GM12878 (cell line): Measurements from ENCODE around the gene COL13A1. TPM values are rescaled to one million over a fixed set of nuclear protein-coding genes. Genes with fewer than 3 reads are reported as not detected.

ENCODE experiments used
- ATAC-seq: fragments of 200-7000 bp; cut with Tn5 transposase; 3 replicates; pipeline ENCODE4 v1.9.1; 2020; ENCODE audit warnings: mild to moderate bottlenecking, moderate library complexity
- BruUV-seq: library from RNA; stranded (reverse); fragments of 400-500 nt; replicated peaks from 2 replicates; lab custom pipeline; 2021; lab: Mats Ljungman, UMichigan
- CTCF ChIA-PET: fragments of 300-600 bp; sonication (Branson Sonifier 250); formaldehyde crosslinking; extraction: SDS; loops from one replicate; lab custom pipeline; 2021; ENCODE audit warnings: inconsistent platforms; lab: Yijun Ruan, JAX
- POLR2A ChIA-PET: fragments of 350-600 bp; formaldehyde crosslinking; extraction: SDS; loops from one replicate; lab custom pipeline; 2021; ENCODE audit warnings: inconsistent platforms; lab: Charles Lee
- RAD21 ChIA-PET: fragments of 300-600 bp; sonication (Branson Sonifier 250); formaldehyde crosslinking; loops from one replicate; lab custom pipeline; 2023; ENCODE audit warnings: antibody characterized with exemption; ENCODE audit not compliant: unreplicated experiment; lab: Charles Lee
- SMC1A ChIA-PET: fragments of 300-600 bp; sonication (Branson Sonifier 250); formaldehyde crosslinking; loops from one replicate; lab custom pipeline; 2023; ENCODE audit not compliant: unreplicated experiment, uncharacterized antibody; lab: Charles Lee
- DNase-seq: peaks from one replicate; pipeline ENCODE4 v3.0.0-alpha.2; 2011; ENCODE audit warnings: low read depth, low spot score
- FAIRE-seq: peaks from 3 replicates; lab custom pipeline; 2011; peaks lifted over from hg19 to GRCh38; lab: Jason Lieb, UNC
- H2AFZ ChIP-seq: 2 replicates; pipeline ENCODE4 v1.6.0; 2011; ENCODE audit warnings: low read depth, low read length, control low read depth; ENCODE audit not compliant: control insufficient read depth
- H3K27ac ChIP-seq: 2 replicates; pipeline ENCODE4 v1.5.1; 2011; ENCODE audit warnings: control low read depth; ENCODE audit not compliant: control insufficient read depth, insufficient read depth
- H3K27me3 ChIP-seq, 2 experiments: replicated peaks in 1 of 2; 2 replicates each; pipeline versions ENCODE4 v1.6.0 to v1.6.1; 2011; ENCODE audit warnings: low read length in 1 of 2; ENCODE audit not compliant: control insufficient read depth in 2 of 2, insufficient read depth in 2 of 2
- H3K36me3 ChIP-seq, 2 experiments: 2 replicates each; pipeline ENCODE4 v1.5.1; 2011; ENCODE audit warnings: low read length in 1 of 2; ENCODE audit not compliant: control insufficient read depth in 2 of 2, insufficient read depth in 2 of 2
- H3K4me1 ChIP-seq: 2 replicates; pipeline ENCODE4 v1.6.1; 2011; ENCODE audit warnings: mild to moderate bottlenecking, low read length, moderate library complexity, mixed read lengths; ENCODE audit not compliant: control insufficient read depth, insufficient read depth
- H3K4me2 ChIP-seq: 2 replicates; pipeline ENCODE4 v1.6.0; 2011; ENCODE audit warnings: control low read depth; ENCODE audit not compliant: control insufficient read depth, insufficient read depth
- H3K4me3 ChIP-seq: fragments of 200-600 bp; sonication (generic); 2 replicates; pipeline ENCODE4 v1.5.1; 2016
- H3K79me2 ChIP-seq: 2 replicates; pipeline ENCODE4 v1.6.0; 2011; ENCODE audit warnings: low read length; ENCODE audit not compliant: control insufficient read depth, insufficient read depth
- H3K9ac ChIP-seq: 2 replicates; pipeline ENCODE4 v1.8.0; 2011; ENCODE audit warnings: low read length, control low read depth, mixed read lengths; ENCODE audit not compliant: control insufficient read depth, insufficient read depth
- H3K9me3 ChIP-seq: replicated peaks from 3 replicates; pipeline ENCODE4 v1.5.1; 2011; ENCODE audit warnings: mild to moderate bottlenecking, low read length; ENCODE audit not compliant: control insufficient read depth, insufficient read depth
- H4K20me1 ChIP-seq: 2 replicates; pipeline ENCODE4 v1.6.0; 2011; ENCODE audit not compliant: control insufficient read depth, insufficient read depth
- ASH2L ChIP-seq: fragments of 300-600, 200-600 bp; sonication (generic); IDR thresholded peaks from 2 replicates; pipeline ENCODE4 v1.6.1; 2017; ENCODE audit warnings: low read depth, mild to moderate bottlenecking, borderline replicate concordance
- KAT2A ChIP-seq: conservative IDR thresholded peaks from 2 replicates; pipeline ENCODE4 v1.6.1; 2011; ENCODE audit warnings: low read depth, low read length; ENCODE audit not compliant: control insufficient read depth
- KLF5 ChIP-seq: fragments of 450-650 bp; IDR thresholded peaks from 2 replicates; pipeline ENCODE4 v1.6.1; 2014; ENCODE audit warnings: mild to moderate bottlenecking; ENCODE audit not compliant: partially characterized antibody
- LARP7 ChIP-seq: fragments of 450-650 bp; IDR thresholded peaks from 2 replicates; pipeline ENCODE4 v1.6.1; 2017; ENCODE audit warnings: mild to moderate bottlenecking
- ZBTB4 ChIP-seq: fragments of 450-650 bp; formaldehyde crosslinking; IDR thresholded peaks from 2 replicates; pipeline ENCODE4 v1.4.0; 2022; ENCODE audit warnings: mild to moderate bottlenecking, moderate library complexity
- ZNF622 ChIP-seq: fragments of 450-650 bp; IDR thresholded peaks from 2 replicates; pipeline ENCODE4 v1.6.1; 2017; ENCODE audit warnings: mild to moderate bottlenecking, inconsistent platforms
- WGBS: methylation state at CpG from one replicate; pipeline ENCODE4 v1.1.6; 2016; ENCODE audit warnings: low lambda C conversion rate; ENCODE audit not compliant: insufficient replicate concordance, insufficient coverage; ENCODE audit errors: missing lambda C conversion rate; 5-methylcytosine and 5-hydroxymethylcytosine counted together
- in situ Hi-C: fragments of 300-500 bp; cut with MboI; formaldehyde crosslinking; loops from 9 replicates; pipeline ENCODE4 v1.14.3; 2018; ENCODE audit warnings: mixed read lengths
- intact Hi-C: fragments of 100-400 bp; cut with micrococcal nuclease; formaldehyde crosslinking; loops from one replicate; pipeline ENCODE4 v1.14.2; 2022; ENCODE audit not compliant: unreplicated experiment
- polyA plus RNA-seq, 11 experiments: library from polyadenylated mRNA; depleted of rRNA in 4 of 11; unstranded in 6 of 11; stranded (reverse) in 5 of 11; fragments of >200 nt; fragmentation: Nextera tagmentation in 4 of 11; fragmentation: Illumina TruSeq in 1 of 11; extraction: Ambion mirVana in 4 of 11; extraction: Trizol in 1 of 11; gene quantifications; 1 replicate in 1 of 11; 2 replicates in 10 of 11; pipeline versions ENCODE4 v1.2.1 to v1.2.3, GENCODE V29; 2011 to 2016; ENCODE audit warnings: inconsistent platforms in 2 of 11, missing spikeins in 2 of 11, low read depth in 1 of 11
- total RNA-seq, 4 experiments: library from RNA; depleted of rRNA in 3 of 4; stranded (reverse); fragments of >200 nt in 3 of 4; fragmentation: Illumina TruSeq in 1 of 4; extraction: Trizol in 1 of 4; gene quantifications; 2 replicates each; pipeline versions ENCODE4 v1.2.1 to v1.2.3, GENCODE V29; 2013 to 2021

The COL13A1 gene
- total and polyA plus RNA-seq, 10 of the 15 experiments (the other 5 are each of a cell fraction or from before 2014, with no cell fraction given) = 0.03 to 0.15 (median 0.05) TPM; not detected in 7

GRCh38 chr10:69938541-69938991 is 136.9 kb downstream of the COL13A1 start:
- H2AFZ ChIP-seq = no peak overlapping the region
- POLR2A ChIA-PET = no interaction called here
- 2% methylated on average over 5 of the region's 5 CpGs for WGBS
- no peaks in the 10 kb centered on the region for H3K36me3 ChIP-seq
- CTCF ChIA-PET = interaction anchor here (0.6 to 9.2 kb wide), 3 partner anchors 21 to 490 kb away, joined by 3 to 100 read pairs (median 4); partner anchors contain the start of gene TYSND1
- peaks cover 0 to 2% of the 10 kb centered on the region in 2 experiments; a peak in 2 of 4 replicates for H3K27me3 ChIP-seq
- no peaks in the 10 kb centered on the region for H3K4me1 ChIP-seq
- H3K79me2 ChIP-seq = no peaks in the 10 kb centered on the region
- H3K9ac ChIP-seq = no peak overlapping the region
- DNase-seq = no peak
- H3K9me3 ChIP-seq = no peaks in the 10 kb centered on the region; the same call in 2 of the 3 replicates
- intact Hi-C loops = no loop called here
- no peak for TF ChIP-seq ZBTB4 (CRISPR knock-in tag)
- no peak for TF ChIP-seq ASH2L
- TF ChIP-seq LARP7 = no peak
- TF ChIP-seq KAT2A = no peak
- no peak for TF ChIP-seq KLF5
- no peak for TF ChIP-seq ZNF622
- no peak overlapping the region for H3K4me2 ChIP-seq
- SMC1A ChIA-PET = interaction anchor here (1.4 to 3.1 kb wide), 3 partner anchors 9 to 208 kb away, joined by 3 to 26 read pairs (median 4); partner anchors contain the start of gene TYSND1
- no peak for ATAC-seq
- in situ Hi-C loops = no loop called here
- no peak for FAIRE-seq
- no peak overlapping the region for H3K4me3 ChIP-seq
- H3K27ac ChIP-seq = no peak overlapping the region
- H4K20me1 ChIP-seq = no peaks in the 10 kb centered on the region
- BruUV-seq = no TSS peak
- RAD21 ChIA-PET = interaction anchor here (4.5 kb wide), 1 partner anchor 20 kb away, joined by 37 read pairs; no protein-coding TSS in a partner anchor
